RWPE1 (cell line): Measurements from ENCODE around the gene CFAP300.

Experiments used
- CTCF ChIA-PET: fragments of 350-600 bp; sonication (Branson Sonifier 250); formaldehyde crosslinking; extraction: SDS; loops from one replicate; lab custom pipeline; 2021; lab: Yijun Ruan, JAX
- POLR2A ChIA-PET: fragments of 400-600 bp; formaldehyde crosslinking; extraction: SDS; loops from one replicate; lab custom pipeline; 2020; ENCODE audit warnings: antibody characterized with exemption; ENCODE audit not compliant: low non-redundant PET; lab: Yijun Ruan, JAX
- DNase-seq: peaks from one replicate; pipeline ENCODE4 v3.0.0; 2012; ENCODE audit warnings: low spot score
- H3K27ac ChIP-seq: fragments of 450-650 bp; 2 replicates; pipeline ENCODE4 v1.5.1; 2017
- CTCF ChIP-seq: fragments of 450-650 bp; conservative IDR thresholded peaks from 2 replicates; pipeline ENCODE4 v1.5.1; 2017; ENCODE audit warnings: low read depth, mild to moderate bottlenecking

CFAP300 gene

GRCh38 chr11:102117472-102118113 lies 70.4 kb downstream of the CFAP300 start:
- ChIA-PET POLR2A (interaction anchor here (0.5 kb wide), 1 partner anchor 105 kb away, joined by 3 read pairs; no protein-coding TSS in a partner anchor), CTCF (no interaction called here)
- TF ChIP-seq CTCF, result no peak
- no peak overlapping the region for H3K27ac ChIP-seq
- no peak for DNase-seq

- TF ChIP-seq CTCF, result no peak
- CTCF ChIA-PET, result no interaction called here
- DNase-seq, result no peak
These were observed 71.7 kb downstream of the CFAP300 start for GRCh38 chr11:102118937-102119336.

GRCh38 chr11:102119997-102120396 lies 72.8 kb downstream of the CFAP300 start:
- POLR2A ChIA-PET, result no interaction called here

More at GRCh38 chr11:102118937-102119336, 71.7 kb downstream of the CFAP300 start:
- POLR2A ChIA-PET, result no interaction called here
- H3K27ac ChIP-seq, result no peak overlapping the region

GRCh38 chr11:102120437-102120973 lies 73.3 kb downstream of the CFAP300 start:
- POLR2A ChIA-PET, result no interaction called here
- no peak for DNase-seq
- CTCF ChIA-PET, result no interaction called here
- H3K27ac ChIP-seq, result no peak overlapping the region
- TF ChIP-seq CTCF, result no peak

More at GRCh38 chr11:102119997-102120396, 72.8 kb downstream of the CFAP300 start:
- no peak for TF ChIP-seq CTCF
- no peak for DNase-seq
- CTCF ChIA-PET, result no interaction called here
- H3K27ac ChIP-seq, result no peak overlapping the region

- no peak for TF ChIP-seq CTCF
- CTCF ChIA-PET, result no interaction called here
- POLR2A ChIA-PET, result no interaction called here
- H3K27ac ChIP-seq, result no peak overlapping the region
- DNase-seq, result no peak
These were observed 74.1 kb downstream of the CFAP300 start for GRCh38 chr11:102121329-102121728.
